Measurements from ENCODE around the gene TSC2. TPM values are rescaled to one million over a fixed set of nuclear protein-coding genes. Genes with fewer than 3 reads are reported as not detected.

Gene TSC2
- total and polyA plus RNA-seq, 2 donors = 22.7 to 61.8 TPM

DNA sequence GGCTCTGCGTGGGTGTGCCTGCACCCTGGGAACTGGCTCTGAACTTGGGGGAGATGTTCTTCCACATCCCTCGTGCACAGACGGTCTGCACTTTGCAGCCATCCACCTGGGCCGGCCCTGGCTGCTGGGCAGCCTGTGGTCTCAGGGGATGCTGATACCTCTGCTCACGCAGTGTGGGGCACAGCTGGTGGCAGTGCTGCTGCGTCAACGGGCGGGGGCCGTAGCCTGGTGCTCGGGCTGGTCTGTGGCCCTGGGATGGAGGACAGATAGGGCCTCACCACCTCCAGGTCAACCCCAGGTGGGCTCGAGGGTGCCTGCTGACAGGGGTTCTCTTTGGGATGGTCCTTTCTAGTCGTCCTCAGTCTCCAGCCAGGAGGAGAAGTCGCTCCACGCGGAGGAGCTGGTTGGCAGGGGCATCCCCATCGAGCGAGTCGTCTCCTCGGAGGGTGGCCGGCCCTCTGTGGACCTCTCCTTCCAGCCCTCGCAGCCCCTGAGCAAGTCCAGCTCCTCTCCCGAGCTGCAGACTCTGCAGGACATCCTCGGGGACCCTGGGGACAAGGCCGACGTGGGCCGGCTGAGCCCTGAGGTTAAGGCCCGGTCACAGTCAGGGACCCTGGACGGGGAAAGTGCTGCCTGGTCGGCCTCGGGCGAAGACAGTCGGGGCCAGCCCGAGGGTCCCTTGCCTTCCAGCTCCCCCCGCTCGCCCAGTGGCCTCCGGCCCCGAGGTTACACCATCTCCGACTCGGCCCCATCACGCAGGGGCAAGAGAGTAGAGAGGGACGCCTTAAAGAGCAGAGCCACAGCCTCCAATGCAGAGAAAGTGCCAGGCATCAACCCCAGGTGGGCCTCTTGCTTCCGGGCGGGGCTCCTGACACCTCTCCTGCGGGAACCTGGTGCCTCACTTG lies 36.3 kb downstream of the TSC2 start:
- peaks cover 0 to 35% of the 10 kb centered on the region in 2 donors for H3K4me1 ChIP-seq (ENCODE audit: control insufficient read depth in 2 of 2, insufficient read depth in 2 of 2, low read length in 2 of 2)
- no peaks in the 10 kb centered on the region for H3K27me3 ChIP-seq (ENCODE audit: control insufficient read depth in 2 of 2, insufficient read depth in 1 of 2, low read length in 1 of 2)
- no peak overlapping the region for H3K4me3 ChIP-seq (ENCODE audit: low read length in 2 of 2)
- H3K36me3 ChIP-seq (ENCODE audit: control insufficient read depth in 2 of 2, insufficient read depth in 2 of 2, low read length in 1 of 2) = peaks cover 70 to 95% of the 10 kb centered on the region in 2 donors
- 96% methylated on average over 44 of the region's 44 CpGs for WGBS
- no peak for DNase-seq (ENCODE audit: low read depth in 6 of 9, low spot score in 9 of 9)
- H3K9me3 ChIP-seq (ENCODE audit: control insufficient read depth in 2 of 2, insufficient read depth in 1 of 2, low read length in 1 of 2) = no peaks in the 10 kb centered on the region
- H3K27ac ChIP-seq (ENCODE audit: low read depth in 1 of 2, low read length in 1 of 2) = no peak overlapping the region

DNA sequence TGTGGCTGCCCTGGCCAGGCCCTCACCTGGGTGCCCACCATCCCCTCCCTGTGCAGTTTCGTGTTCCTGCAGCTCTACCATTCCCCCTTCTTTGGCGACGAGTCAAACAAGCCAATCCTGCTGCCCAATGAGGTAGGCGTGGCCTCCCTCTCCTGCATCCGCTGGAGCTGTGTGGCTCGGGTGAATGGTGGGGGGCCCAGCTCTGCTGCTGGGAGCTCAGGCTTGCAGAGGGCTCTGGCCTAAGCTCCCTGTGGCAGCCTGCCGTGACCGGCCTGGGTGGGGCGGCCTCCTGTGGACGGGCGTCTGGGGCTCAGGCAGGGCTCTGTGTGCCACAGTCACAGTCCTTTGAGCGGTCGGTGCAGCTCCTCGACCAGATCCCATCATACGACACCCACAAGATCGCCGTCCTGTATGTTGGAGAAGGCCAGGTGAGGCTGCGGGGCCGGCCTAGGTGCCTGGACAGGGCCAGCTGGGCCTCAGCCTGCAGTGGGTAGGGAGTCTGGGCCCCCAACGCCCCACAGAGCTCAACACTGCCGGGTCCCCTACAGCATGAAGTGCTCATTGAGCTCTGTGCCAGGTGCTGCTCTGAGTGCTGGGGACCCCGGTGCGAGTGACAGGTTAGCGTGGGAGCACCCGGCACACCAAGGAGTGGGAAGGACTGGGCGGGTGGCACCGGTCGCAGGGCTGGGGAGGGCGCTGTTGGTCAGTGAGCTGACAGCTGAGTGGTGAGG lies 37.3 kb downstream of the TSC2 start:
- H3K27ac ChIP-seq (ENCODE audit: low read depth in 1 of 2, low read length in 1 of 2) = no peak overlapping the region
- peaks cover 74 to 95% of the 10 kb centered on the region in 2 donors for H3K36me3 ChIP-seq (ENCODE audit: control insufficient read depth in 2 of 2, insufficient read depth in 2 of 2, low read length in 1 of 2)
- no peak for DNase-seq (ENCODE audit: low read depth in 6 of 9, low spot score in 9 of 9)
- H3K4me1 ChIP-seq (ENCODE audit: control insufficient read depth in 2 of 2, insufficient read depth in 2 of 2, low read length in 2 of 2) = peaks cover 0 to 35% of the 10 kb centered on the region in 2 donors
- no peaks in the 10 kb centered on the region for H3K9me3 ChIP-seq (ENCODE audit: control insufficient read depth in 2 of 2, insufficient read depth in 1 of 2, low read length in 1 of 2)
- WGBS = 97% methylated on average over 29 of the region's 29 CpGs
- H3K4me3 ChIP-seq (ENCODE audit: low read length in 2 of 2) = no peak overlapping the region
- no peaks in the 10 kb centered on the region for H3K27me3 ChIP-seq (ENCODE audit: control insufficient read depth in 2 of 2, insufficient read depth in 1 of 2, low read length in 1 of 2)

DNA sequence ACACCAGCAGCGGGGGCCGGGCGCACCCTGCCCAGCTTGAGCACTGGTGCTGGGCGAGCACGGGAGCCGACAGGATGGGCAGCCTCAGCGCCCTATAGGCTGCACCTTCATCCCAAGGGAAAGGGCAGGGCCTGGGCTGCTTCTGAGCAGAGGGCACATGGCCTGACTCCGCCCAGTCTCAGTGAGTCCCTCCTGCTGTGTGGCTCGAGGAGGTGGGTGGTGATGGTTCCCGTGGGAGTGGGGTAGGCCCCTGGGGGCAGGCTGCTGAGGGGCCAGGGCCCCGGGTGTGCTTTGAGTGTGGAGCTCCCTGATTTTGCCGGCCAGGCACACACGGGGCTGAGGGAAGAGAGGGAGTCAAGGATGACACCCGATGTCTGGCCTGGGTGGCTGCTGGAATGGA lies 37.9 kb downstream of the TSC2 start:
- Histone ChIP-seq H3K27me3 (ENCODE audit: control insufficient read depth in 2 of 2, insufficient read depth in 1 of 2, low read length in 1 of 2) (no peaks in the 10 kb centered on the region), H3K36me3 (ENCODE audit: control insufficient read depth in 2 of 2, insufficient read depth in 2 of 2, low read length in 1 of 2) (peaks cover 76 to 97% of the 10 kb centered on the region in 2 donors), H3K27ac (ENCODE audit: low read depth in 1 of 2, low read length in 1 of 2) (no peak overlapping the region), H3K4me1 (ENCODE audit: control insufficient read depth in 2 of 2, insufficient read depth in 2 of 2, low read length in 2 of 2) (peaks cover 0 to 35% of the 10 kb centered on the region in 2 donors), H3K4me3 (ENCODE audit: low read length in 2 of 2) (no peak overlapping the region), H3K9me3 (ENCODE audit: control insufficient read depth in 2 of 2, insufficient read depth in 1 of 2, low read length in 1 of 2) (no peaks in the 10 kb centered on the region)
- 95% methylated on average over 14 of the region's 14 CpGs for WGBS
- DNase-seq (ENCODE audit: low read depth in 6 of 9, low spot score in 9 of 9) = no peak

DNA sequence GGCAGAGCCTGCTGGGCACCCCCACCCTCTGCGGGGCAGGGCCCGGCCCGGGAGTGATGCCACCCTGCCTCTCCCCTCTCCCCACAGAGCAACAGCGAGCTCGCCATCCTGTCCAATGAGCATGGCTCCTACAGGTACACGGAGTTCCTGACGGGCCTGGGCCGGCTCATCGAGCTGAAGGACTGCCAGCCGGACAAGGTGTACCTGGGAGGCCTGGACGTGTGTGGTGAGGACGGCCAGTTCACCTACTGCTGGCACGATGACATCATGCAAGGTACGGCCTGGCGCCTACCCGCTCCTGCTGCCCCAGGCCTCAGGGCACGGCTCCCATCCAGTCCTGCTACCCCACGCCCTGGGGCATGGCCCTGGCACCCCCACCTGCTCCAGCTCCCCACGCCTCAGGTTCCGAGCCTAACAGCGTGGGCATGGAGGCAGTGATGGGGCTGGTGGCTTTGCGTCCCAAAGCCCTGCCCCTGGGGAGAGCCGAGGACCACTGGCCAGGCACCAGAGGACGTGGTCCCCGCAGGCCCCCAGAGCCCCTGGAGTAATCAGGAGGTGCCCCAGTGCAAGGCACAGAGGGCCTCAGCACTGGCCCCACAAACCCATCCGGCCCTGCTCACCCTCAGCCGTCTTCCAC lies 38.4 kb downstream of the TSC2 start:
- Histone ChIP-seq H3K4me3 (ENCODE audit: low read length in 2 of 2) (no peak overlapping the region), H3K36me3 (ENCODE audit: control insufficient read depth in 2 of 2, insufficient read depth in 2 of 2, low read length in 1 of 2) (peaks cover 71 to 95% of the 10 kb centered on the region in 2 donors), H3K9me3 (ENCODE audit: control insufficient read depth in 2 of 2, insufficient read depth in 1 of 2, low read length in 1 of 2) (no peaks in the 10 kb centered on the region), H3K4me1 (ENCODE audit: control insufficient read depth in 2 of 2, insufficient read depth in 2 of 2, low read length in 2 of 2) (peaks cover 0 to 33% of the 10 kb centered on the region in 2 donors), H3K27ac (ENCODE audit: low read depth in 1 of 2, low read length in 1 of 2) (no peak overlapping the region), H3K27me3 (ENCODE audit: control insufficient read depth in 2 of 2, insufficient read depth in 1 of 2, low read length in 1 of 2) (no peaks in the 10 kb centered on the region)
- WGBS = 98% methylated on average over 27 of the region's 27 CpGs
- no peak for DNase-seq (ENCODE audit: low read depth in 6 of 9, low spot score in 9 of 9)

DNA sequence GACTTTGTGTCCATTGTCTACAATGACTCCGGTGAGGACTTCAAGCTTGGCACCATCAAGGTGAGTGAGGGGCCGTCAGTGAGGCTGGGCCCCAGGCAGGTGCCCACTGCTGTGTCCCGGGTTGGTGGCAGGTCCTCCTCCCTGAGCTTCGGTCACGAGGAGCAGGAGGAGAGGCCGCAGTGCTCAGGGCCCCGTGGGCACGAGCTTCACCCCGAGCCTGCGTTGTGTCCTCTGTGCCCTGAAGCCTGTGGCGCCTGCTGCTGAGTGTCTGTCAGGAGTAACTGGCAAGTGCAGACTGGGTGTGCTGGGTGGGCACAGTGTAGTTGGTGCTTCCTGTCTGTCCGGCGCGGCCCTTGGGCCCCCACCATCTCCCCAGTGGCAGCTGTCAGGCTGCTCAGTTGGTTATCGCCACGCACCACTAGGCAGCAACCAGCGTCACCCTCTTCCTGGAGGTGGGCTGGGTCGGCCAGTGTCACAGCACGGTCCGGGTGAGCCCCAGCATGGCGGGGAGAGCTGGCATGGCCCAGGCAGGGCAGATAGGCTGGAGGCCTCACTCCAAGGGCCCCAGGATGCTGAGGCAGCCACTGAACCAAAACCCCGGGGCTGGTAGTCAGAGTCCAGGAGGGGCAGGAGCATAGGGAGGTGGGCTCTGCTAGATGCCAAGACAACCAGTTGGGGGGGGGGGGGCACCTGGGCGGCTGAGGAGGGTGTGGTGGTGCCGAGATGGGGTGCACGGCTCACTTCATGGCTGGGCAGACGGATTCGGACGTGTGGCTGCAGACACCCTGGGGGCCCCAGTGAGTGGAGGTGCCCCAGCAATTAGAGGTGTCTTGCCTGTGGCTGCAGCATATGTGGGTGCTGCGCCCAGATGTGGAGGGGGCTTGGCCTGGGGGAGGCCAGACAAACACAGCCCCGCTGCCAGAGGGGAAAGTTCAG lies 39.3 kb downstream of the TSC2 start:
- WGBS = 97% methylated on average over 30 of the region's 30 CpGs
- H3K36me3 ChIP-seq (ENCODE audit: control insufficient read depth in 2 of 2, insufficient read depth in 2 of 2, low read length in 1 of 2) = peaks cover 68 to 93% of the 10 kb centered on the region in 2 donors
- H3K4me3 ChIP-seq (ENCODE audit: low read length in 2 of 2) = no peak overlapping the region
- H3K27ac ChIP-seq (ENCODE audit: low read depth in 1 of 2, low read length in 1 of 2) = no peak overlapping the region
- no peaks in the 10 kb centered on the region for H3K9me3 ChIP-seq (ENCODE audit: control insufficient read depth in 2 of 2, insufficient read depth in 1 of 2, low read length in 1 of 2)
- H3K27me3 ChIP-seq (ENCODE audit: control insufficient read depth in 2 of 2, insufficient read depth in 1 of 2, low read length in 1 of 2) = no peaks in the 10 kb centered on the region
- peaks cover 0 to 29% of the 10 kb centered on the region in 2 donors for H3K4me1 ChIP-seq (ENCODE audit: control insufficient read depth in 2 of 2, insufficient read depth in 2 of 2, low read length in 2 of 2)
- DNase-seq (ENCODE audit: low read depth in 6 of 9, low spot score in 9 of 9) = no peak

DNA sequence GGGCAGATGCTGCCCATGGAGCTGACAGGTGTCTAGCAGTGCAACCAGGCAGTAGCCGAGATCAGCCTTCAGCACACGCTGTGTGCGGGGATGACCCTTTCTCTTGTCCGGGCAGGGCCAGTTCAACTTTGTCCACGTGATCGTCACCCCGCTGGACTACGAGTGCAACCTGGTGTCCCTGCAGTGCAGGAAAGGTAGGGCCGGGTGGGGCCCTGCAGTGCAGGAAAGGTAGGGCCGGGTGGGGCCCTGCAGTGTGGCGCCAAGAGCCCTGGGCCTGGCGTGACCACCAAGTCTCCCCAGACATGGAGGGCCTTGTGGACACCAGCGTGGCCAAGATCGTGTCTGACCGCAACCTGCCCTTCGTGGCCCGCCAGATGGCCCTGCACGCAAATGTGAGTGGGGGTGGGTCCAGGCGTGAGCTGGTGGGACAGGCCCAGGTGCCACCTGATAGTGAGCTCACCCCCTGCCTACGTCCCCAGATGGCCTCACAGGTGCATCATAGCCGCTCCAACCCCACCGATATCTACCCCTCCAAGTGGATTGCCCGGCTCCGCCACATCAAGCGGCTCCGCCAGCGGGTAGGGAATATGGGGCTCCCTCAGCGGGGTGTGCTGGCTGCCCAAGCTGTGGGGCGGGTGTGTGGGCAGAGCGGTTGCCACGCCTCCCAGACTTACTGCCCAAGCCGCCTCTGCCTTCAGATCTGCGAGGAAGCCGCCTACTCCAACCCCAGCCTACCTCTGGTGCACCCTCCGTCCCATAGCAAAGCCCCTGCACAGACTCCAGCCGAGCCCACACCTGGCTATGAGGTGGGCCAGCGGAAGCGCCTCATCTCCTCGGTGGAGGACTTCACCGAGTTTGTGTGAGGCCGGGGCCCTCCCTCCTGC lies 40.2 kb downstream of the TSC2 start:
- WGBS = 97% methylated on average over 41 of the region's 41 CpGs
- Histone ChIP-seq H3K9me3 (ENCODE audit: control insufficient read depth in 2 of 2, insufficient read depth in 1 of 2, low read length in 1 of 2) (no peaks in the 10 kb centered on the region), H3K36me3 (ENCODE audit: control insufficient read depth in 2 of 2, insufficient read depth in 2 of 2, low read length in 1 of 2) (peaks cover 70 to 92% of the 10 kb centered on the region in 2 donors), H3K4me3 (ENCODE audit: low read length in 2 of 2) (no peak overlapping the region), H3K4me1 (ENCODE audit: control insufficient read depth in 2 of 2, insufficient read depth in 2 of 2, low read length in 2 of 2) (peaks cover 0 to 20% of the 10 kb centered on the region in 2 donors), H3K27ac (ENCODE audit: low read depth in 1 of 2, low read length in 1 of 2) (no peak overlapping the region), H3K27me3 (ENCODE audit: control insufficient read depth in 2 of 2, insufficient read depth in 1 of 2, low read length in 1 of 2) (no peaks in the 10 kb centered on the region)
- no peak for DNase-seq (ENCODE audit: low read depth in 6 of 9, low spot score in 9 of 9)

DNA sequence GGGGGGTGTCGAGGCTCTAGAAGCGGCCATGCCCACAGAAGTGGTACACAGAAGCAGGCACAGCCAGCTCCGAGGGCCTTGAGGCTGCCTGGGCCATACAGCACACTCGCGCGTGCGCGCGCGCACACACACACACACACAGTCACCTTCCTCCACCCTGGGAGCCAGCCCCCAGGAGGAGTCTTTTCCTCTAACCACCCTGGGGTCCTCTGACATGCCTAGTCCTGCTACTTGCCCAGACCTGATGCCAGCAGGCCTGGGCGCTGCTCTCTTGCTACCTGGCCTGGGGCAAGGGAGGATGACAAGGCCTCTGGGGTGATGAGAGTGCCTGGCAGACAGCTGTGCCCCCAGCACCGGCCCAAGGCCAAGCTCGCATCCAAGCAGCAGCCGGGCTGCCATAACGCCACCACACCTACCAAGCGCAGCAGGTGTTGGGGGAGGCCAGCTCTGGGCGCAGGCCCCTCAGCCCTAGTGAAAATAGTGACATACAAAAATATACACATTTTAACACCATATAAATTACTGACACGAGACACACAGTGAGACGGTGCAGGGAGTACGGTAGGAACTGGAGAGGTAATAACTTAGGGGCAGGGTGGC lies 41.1 kb downstream of the TSC2 start:
- 93% methylated on average over 20 of the region's 20 CpGs for WGBS
- Histone ChIP-seq H3K4me1 (ENCODE audit: control insufficient read depth in 2 of 2, insufficient read depth in 2 of 2, low read length in 2 of 2) (peaks cover 0 to 12% of the 10 kb centered on the region in 2 donors), H3K4me3 (ENCODE audit: low read length in 2 of 2) (no peak overlapping the region), H3K36me3 (ENCODE audit: control insufficient read depth in 2 of 2, insufficient read depth in 2 of 2, low read length in 1 of 2) (peaks cover 76 to 94% of the 10 kb centered on the region in 2 donors), H3K27me3 (ENCODE audit: control insufficient read depth in 2 of 2, insufficient read depth in 1 of 2, low read length in 1 of 2) (no peaks in the 10 kb centered on the region), H3K27ac (ENCODE audit: low read depth in 1 of 2, low read length in 1 of 2) (no peak overlapping the region), H3K9me3 (ENCODE audit: control insufficient read depth in 2 of 2, insufficient read depth in 1 of 2, low read length in 1 of 2) (no peaks in the 10 kb centered on the region)
- DNase-seq (ENCODE audit: low read depth in 6 of 9, low spot score in 9 of 9) = no peak

Data from thymus (tissue), 11 donors.